Measurements from ENCODE around the gene GSK3A. TPM values are rescaled to one million over a fixed set of nuclear protein-coding genes. Genes with fewer than 3 reads are reported as not detected.

Gene GSK3A
- total RNA-seq, 1 donor from 2014 or later = 54.4 TPM

DNA sequence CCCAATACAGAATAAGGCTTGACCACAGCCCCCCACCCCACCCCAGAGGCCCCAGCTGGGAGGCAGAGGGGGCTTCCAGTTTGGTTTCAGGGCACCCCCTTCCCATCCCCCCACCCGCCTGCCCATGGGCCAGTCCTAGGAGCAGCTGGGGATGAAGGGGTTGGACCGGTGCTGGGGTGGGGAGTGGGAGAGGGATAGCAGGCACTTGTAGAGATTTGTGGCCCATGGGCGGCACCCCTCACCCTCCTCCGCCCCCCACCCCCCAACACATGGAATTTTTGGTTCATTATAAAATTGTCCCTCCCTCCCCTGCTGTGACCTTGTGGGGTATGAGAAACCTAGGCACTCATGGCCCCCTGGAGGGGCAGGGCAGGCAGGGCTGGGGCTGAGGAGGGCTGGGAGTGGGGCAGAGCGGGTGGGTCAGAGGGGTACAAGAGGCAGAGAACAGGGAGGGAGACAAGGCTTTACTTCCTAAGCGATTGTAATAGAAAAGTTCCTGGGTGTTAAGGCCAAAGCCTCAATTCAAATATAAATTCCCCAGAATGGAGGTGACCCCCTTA is 5.3 kb upstream of the GSK3A start:
- Mint-ChIP-seq H3K4me3 (ENCODE audit: unreplicated experiment) (no peak overlapping the region), H3K27ac (ENCODE audit: unreplicated experiment) (no peak overlapping the region), H3K4me1 (ENCODE audit: unreplicated experiment) (peaks cover 46% of the 10 kb centered on the region), H3K27me3 (ENCODE audit: unreplicated experiment) (peaks cover 25% of the 10 kb centered on the region), H3K36me3 (ENCODE audit: low read depth, unreplicated experiment) (peaks cover 2% of the 10 kb centered on the region), H3K9me3 (ENCODE audit: unreplicated experiment) (no peaks in the 10 kb centered on the region)
- TF ChIP-seq CTCF (IDR thresholded peaks at IDR 0.05; ENCODE audit: unreplicated experiment) = no peak
- no peak for DNase-seq (ENCODE audit: low spot score)

DNA sequence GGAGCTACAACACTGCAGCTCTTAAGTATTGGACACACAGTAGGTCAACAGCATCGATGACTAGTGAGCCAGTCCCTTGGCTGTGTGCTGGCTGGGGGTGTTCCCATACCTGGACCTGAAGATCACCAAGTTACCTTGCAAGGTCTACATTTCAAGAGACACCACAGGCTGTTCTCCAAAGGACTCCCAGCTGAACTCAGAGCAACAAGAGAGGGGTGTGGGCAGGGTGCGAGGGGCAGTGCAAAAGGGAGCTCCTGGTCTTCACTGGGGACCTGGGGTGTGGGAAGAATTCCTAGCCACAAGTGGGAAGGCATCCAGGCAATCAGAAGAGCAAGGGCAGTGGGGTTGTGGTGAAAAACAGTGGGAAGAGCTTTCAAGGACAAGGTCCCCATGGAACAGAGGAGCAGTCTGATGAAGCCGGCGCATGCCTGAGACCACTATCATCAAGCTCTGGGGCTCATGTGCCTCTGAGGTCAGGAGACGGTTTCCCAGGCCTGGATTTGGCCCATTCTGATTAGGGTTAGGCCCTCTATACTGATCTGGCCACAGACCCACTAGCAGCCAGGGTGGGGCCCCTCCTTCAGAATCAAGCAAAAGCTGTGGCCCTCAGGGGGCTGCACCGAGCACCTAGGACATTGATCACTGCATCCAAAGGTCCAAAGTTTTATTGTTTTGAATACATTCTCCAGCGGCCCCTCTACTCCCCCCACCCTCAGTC is 4.7 kb upstream of the GSK3A start:
- no peak for DNase-seq (ENCODE audit: low spot score)
- Mint-ChIP-seq H3K9me3 (ENCODE audit: unreplicated experiment) (no peaks in the 10 kb centered on the region), H3K27ac (ENCODE audit: unreplicated experiment) (peak overlapping the region; percentile 42), H3K36me3 (ENCODE audit: low read depth, unreplicated experiment) (no peaks in the 10 kb centered on the region), H3K27me3 (ENCODE audit: unreplicated experiment) (peaks cover 26% of the 10 kb centered on the region), H3K4me1 (ENCODE audit: unreplicated experiment) (peaks cover 44% of the 10 kb centered on the region), H3K4me3 (ENCODE audit: unreplicated experiment) (no peak overlapping the region)
- no peak for TF ChIP-seq CTCF (IDR thresholded peaks at IDR 0.05; ENCODE audit: unreplicated experiment)

- Mint-ChIP-seq H3K9me3 (ENCODE audit: unreplicated experiment) (no peaks in the 10 kb centered on the region), H3K4me3 (ENCODE audit: unreplicated experiment) (no peak overlapping the region), H3K27me3 (ENCODE audit: unreplicated experiment) (peaks cover 20% of the 10 kb centered on the region), H3K36me3 (ENCODE audit: low read depth, unreplicated experiment) (no peaks in the 10 kb centered on the region), H3K4me1 (ENCODE audit: unreplicated experiment) (peaks cover 43% of the 10 kb centered on the region), H3K27ac (ENCODE audit: unreplicated experiment) (peak overlapping the region; percentile 11)
- peak; percentile 62 for DNase-seq (ENCODE audit: low spot score)
- TF ChIP-seq CTCF (IDR thresholded peaks at IDR 0.05; ENCODE audit: unreplicated experiment) = peak; percentile 14
These were observed 3.9 kb upstream of the GSK3A start for GRCh38 chr19:42246143-42246921.

DNA sequence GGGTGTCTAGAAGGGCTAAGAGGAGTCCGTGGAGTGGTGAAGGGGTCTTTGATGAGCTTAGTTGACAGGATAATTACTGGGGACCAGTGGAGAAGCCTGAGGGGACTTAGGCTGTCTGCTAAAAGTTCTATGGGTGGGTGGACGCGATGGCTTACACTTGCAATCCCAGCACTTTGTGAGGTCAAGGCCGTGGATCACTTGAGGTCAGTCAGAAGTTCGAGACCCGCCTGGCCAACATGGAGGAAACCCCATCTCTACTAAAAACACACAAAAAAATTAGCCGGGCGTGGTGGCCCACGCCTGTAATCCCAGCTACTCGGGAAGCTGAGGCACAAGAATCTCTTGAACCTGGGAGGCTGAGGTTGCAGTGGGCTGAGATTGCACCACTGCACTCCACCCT is 2.8 kb upstream of the GSK3A start:
- Mint-ChIP-seq H3K4me1 (ENCODE audit: unreplicated experiment) (peaks cover 49% of the 10 kb centered on the region), H3K9me3 (ENCODE audit: unreplicated experiment) (no peaks in the 10 kb centered on the region), H3K36me3 (ENCODE audit: low read depth, unreplicated experiment) (peaks cover 4% of the 10 kb centered on the region), H3K27me3 (ENCODE audit: unreplicated experiment) (peaks cover 22% of the 10 kb centered on the region), H3K4me3 (ENCODE audit: unreplicated experiment) (peak overlapping the region; percentile 94), H3K27ac (ENCODE audit: unreplicated experiment) (peak overlapping the region; percentile 99)
- no peak for TF ChIP-seq CTCF (IDR thresholded peaks at IDR 0.05; ENCODE audit: unreplicated experiment)
- DNase-seq (ENCODE audit: low spot score) = no peak
